ENCODE results near the gene BCL2.

DNA sequence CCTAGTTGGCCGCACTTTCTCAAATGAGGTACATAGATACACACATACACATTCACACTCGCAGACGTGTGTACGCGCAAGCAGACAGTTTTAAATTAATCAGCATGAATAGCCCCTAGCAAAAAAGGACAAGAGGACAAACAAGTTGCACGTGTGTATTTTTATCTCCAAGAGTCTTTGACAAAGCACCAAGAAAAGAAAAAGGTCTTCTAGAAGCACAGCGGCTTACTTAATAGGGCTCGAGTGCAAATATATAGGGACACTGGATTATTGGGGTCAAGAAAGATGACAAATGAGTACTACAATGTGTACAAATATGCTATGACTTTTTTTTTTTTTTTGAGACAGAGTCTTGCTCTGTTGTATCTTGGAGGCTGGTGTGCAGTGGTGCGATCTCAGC is 1.7 kb upstream of the BCL2 start:
- TF ChIP-seq, protein P1, sequence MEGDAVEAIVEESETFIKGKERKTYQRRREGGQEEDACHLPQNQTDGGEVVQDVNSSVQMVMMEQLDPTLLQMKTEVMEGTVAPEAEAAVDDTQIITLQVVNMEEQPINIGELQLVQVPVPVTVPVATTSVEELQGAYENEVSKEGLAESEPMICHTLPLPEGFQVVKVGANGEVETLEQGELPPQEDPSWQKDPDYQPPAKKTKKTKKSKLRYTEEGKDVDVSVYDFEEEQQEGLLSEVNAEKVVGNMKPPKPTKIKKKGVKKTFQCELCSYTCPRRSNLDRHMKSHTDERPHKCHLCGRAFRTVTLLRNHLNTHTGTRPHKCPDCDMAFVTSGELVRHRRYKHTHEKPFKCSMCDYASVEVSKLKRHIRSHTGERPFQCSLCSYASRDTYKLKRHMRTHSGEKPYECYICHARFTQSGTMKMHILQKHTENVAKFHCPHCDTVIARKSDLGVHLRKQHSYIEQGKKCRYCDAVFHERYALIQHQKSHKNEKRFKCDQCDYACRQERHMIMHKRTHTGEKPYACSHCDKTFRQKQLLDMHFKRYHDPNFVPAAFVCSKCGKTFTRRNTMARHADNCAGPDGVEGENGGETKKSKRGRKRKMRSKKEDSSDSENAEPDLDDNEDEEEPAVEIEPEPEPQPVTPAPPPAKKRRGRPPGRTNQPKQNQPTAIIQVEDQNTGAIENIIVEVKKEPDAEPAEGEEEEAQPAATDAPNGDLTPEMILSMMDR (IDR thresholded peaks at IDR 0.05): no peak
- TF ChIP-seq POLR2A (IDR thresholded peaks at IDR 0.05): no peak
